OCI-LY7 (cell line): ENCODE results near the gene HINFP. TPM values are rescaled to one million over a fixed set of nuclear protein-coding genes. Genes with fewer than 3 reads are reported as not detected.
A peak's percentile ranks its signal among the peaks of the same experiment; 100 is the strongest.

Experiments
- BruUV-seq: library from RNA; stranded (reverse); fragments of 400-500 nt; replicated peaks from 2 replicates; lab custom pipeline; 2021; lab: Mats Ljungman, UMichigan
- CTCF ChIA-PET: fragments of 300-600 bp; sonication (Branson Sonifier 250); formaldehyde crosslinking; loops from one replicate; lab custom pipeline; 2022; ENCODE audit warnings: antibody characterized with exemption; ENCODE audit not compliant: unreplicated experiment; lab: Charles Lee
- POLR2A ChIA-PET: fragments of 300-600 bp; sonication (Branson Sonifier 250); formaldehyde crosslinking; loops from one replicate; lab custom pipeline; 2022; ENCODE audit warnings: antibody characterized with exemption; lab: Charles Lee
- DNase-seq: peaks from one replicate; pipeline ENCODE4 v3.0.0-alpha.2; 2015; ENCODE audit warnings: low spot score
- H2AFZ ChIP-seq: fragments of 200-600 bp; sonication (generic), shearing (Covaris generic); 2 replicates; pipeline ENCODE4 v1.6.1; 2014; ENCODE audit warnings: mild to moderate bottlenecking, antibody characterized with exemption, low read length, moderate library complexity
- H3K27ac ChIP-seq: fragments of 200-600 bp; sonication (generic); 2 replicates; pipeline ENCODE4 v1.5.1; 2014; ENCODE audit warnings: mixed run types, low read depth, mild to moderate bottlenecking, moderate library complexity, low read length, inconsistent platforms; ENCODE audit not compliant: poor library complexity, severe bottlenecking
- H3K36me3 ChIP-seq: fragments of 200-600 bp; sonication (generic); 2 replicates; pipeline ENCODE4 v1.6.1; 2014; ENCODE audit warnings: mild to moderate bottlenecking, antibody characterized with exemption, low read length, moderate library complexity, mixed read lengths; ENCODE audit not compliant: insufficient read depth
- H3K4me1 ChIP-seq: fragments of 200-600 bp; sonication (generic); 2 replicates; pipeline ENCODE4 v1.5.1; 2014; ENCODE audit warnings: mild to moderate bottlenecking, low read length; ENCODE audit not compliant: insufficient read depth, poor library complexity, severe bottlenecking
- H3K4me2 ChIP-seq: fragments of 200-600 bp; sonication (generic); 2 replicates; pipeline ENCODE4 v1.6.1; 2014; ENCODE audit warnings: mild to moderate bottlenecking, low read length
- H3K4me3 ChIP-seq: fragments of 200-600 bp; sonication (generic); 2 replicates; pipeline ENCODE4 v1.5.1; 2014; ENCODE audit warnings: mild to moderate bottlenecking, low read depth, low read length; ENCODE audit not compliant: poor library complexity, severe bottlenecking
- H3K79me2 ChIP-seq: fragments of 200-600 bp; sonication (generic); 2 replicates; pipeline ENCODE4 v1.6.1; 2016; ENCODE audit warnings: low read depth, mild to moderate bottlenecking, low read length, moderate library complexity, mixed read lengths; ENCODE audit not compliant: insufficient read depth
- H3K9me2 ChIP-seq: fragments of 200-600 bp; sonication (generic); 2 replicates; pipeline ENCODE4 v1.6.1; 2016; ENCODE audit warnings: mild to moderate bottlenecking, low read length, mixed read lengths; ENCODE audit not compliant: insufficient read depth
- H3K9me3 ChIP-seq: fragments of 200-600 bp; sonication (generic); 2 replicates; pipeline ENCODE4 v1.6.1; 2014; ENCODE audit warnings: mild to moderate bottlenecking, mixed run types, low read length, mixed read lengths
- H4K20me1 ChIP-seq: fragments of 200-600 bp; sonication (generic); 2 replicates; pipeline ENCODE4 v1.6.1; 2014; ENCODE audit warnings: mild to moderate bottlenecking, antibody characterized with exemption, low read length, moderate library complexity, mixed read lengths; ENCODE audit not compliant: insufficient read depth
- EZH2phosphoT487 ChIP-seq: fragments of 200-600 bp; sonication (generic); IDR thresholded peaks from 2 replicates; pipeline ENCODE4 v1.6.1; 2018; ENCODE audit warnings: low read depth, borderline replicate concordance, mild to moderate bottlenecking, mixed run types, antibody characterized with exemption, low read length, moderate library complexity, mixed read lengths
- intact Hi-C: fragments of 100-400 bp; cut with micrococcal nuclease; formaldehyde crosslinking; loops from one replicate; pipeline ENCODE4 v1.10.0; 2022; ENCODE audit not compliant: unreplicated experiment
- total RNA-seq, 2 experiments: library from RNA; depleted of rRNA in 1 of 2; stranded (reverse); fragments of >200 nt in 1 of 2; shearing (Covaris generic) in 1 of 2; gene quantifications; 2 replicates each; pipeline ENCODE4 v1.2.3, GENCODE V29; 2014 to 2022
- TF ChIP-seq, protein P1 (sequence below): fragments of 200-600 bp; sonication (generic); conservative IDR thresholded peaks from 2 replicates; pipeline ENCODE4 v1.5.1; 2014; ENCODE audit warnings: mild to moderate bottlenecking, antibody characterized with exemption, low read length, moderate library complexity, mixed read lengths

Gene HINFP
- total RNA-seq, 2 experiments from 2014 or later: 27.7 to 29.6 TPM

GRCh38 chr11:119084663-119085436, 36.5 kb upstream of the HINFP start, which contains the start of gene HMBS:
TSS of gene HMBS (plus strand) at chr11:119084881. CDS start at chr11:119085034, 153 bp downstream.
- DNase-seq: peak; percentile 95
- Histone ChIP-seq H4K20me1 (no peaks in the 10 kb centered on the region), H3K79me2 (peaks cover 12% of the 10 kb centered on the region; the same call in 1 of the 2 replicates), H3K4me3 (peak within 1 kb of the TSS; percentile 77), H3K9me3 (no peaks in the 10 kb centered on the region), H3K9me2 (no peaks in the 10 kb centered on the region), H3K27ac (peak within 1 kb of the TSS; percentile 66), H2AFZ (peak within 1 kb of the TSS; percentile 78), H3K4me2 (peak within 1 kb of the TSS; percentile 82), H3K4me1 (peaks cover 29% of the 10 kb centered on the region), H3K36me3 (peaks cover 27% of the 10 kb centered on the region)
- intact Hi-C loops: loop anchor here (1.0 kb wide), 1 partner anchor 18 kb away; the partner anchor contains the start of gene VPS11
- no TSS peak for BruUV-seq
- POLR2A ChIA-PET: interaction anchor here (0.5 to 4.5 kb wide), 20 partner anchors 11 to 326 kb away, joined by 3 to 39 read pairs (median 4); partner anchors contain the start of genes C2CD2L, DPAGT1 and VPS11
- CTCF ChIA-PET: interaction anchor here (0.6 kb wide), 2 partner anchors 9 to 300 kb away, joined by 3 read pairs; no protein-coding TSS in a partner anchor
- TF ChIP-seq, protein P1, sequence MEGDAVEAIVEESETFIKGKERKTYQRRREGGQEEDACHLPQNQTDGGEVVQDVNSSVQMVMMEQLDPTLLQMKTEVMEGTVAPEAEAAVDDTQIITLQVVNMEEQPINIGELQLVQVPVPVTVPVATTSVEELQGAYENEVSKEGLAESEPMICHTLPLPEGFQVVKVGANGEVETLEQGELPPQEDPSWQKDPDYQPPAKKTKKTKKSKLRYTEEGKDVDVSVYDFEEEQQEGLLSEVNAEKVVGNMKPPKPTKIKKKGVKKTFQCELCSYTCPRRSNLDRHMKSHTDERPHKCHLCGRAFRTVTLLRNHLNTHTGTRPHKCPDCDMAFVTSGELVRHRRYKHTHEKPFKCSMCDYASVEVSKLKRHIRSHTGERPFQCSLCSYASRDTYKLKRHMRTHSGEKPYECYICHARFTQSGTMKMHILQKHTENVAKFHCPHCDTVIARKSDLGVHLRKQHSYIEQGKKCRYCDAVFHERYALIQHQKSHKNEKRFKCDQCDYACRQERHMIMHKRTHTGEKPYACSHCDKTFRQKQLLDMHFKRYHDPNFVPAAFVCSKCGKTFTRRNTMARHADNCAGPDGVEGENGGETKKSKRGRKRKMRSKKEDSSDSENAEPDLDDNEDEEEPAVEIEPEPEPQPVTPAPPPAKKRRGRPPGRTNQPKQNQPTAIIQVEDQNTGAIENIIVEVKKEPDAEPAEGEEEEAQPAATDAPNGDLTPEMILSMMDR: no peak
- no peak for TF ChIP-seq EZH2phosphoT487

DNA sequence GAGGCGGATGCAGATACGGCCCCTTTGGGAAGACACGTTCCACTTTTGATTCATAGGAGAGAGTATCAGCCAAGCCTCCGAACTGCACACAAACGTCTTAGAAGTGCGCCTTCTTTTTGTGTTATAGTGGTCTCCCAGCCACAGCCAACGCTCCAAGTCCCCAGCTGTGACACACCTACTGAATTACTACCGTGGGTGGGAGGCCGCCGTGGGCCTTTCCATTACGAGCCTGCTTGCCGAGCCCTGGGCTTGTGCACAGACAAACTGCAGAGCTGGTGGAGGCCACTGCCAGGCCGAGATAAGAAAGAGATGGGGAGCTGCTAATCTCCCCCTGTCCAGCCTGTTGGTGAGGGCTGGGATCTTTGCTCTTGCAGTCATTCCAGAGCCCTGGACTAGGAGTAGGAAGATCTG, 35.9 kb upstream of the HINFP start:
- H3K27ac ChIP-seq: peak overlapping the region; percentile 66
- no peaks in the 10 kb centered on the region for H3K9me2 ChIP-seq
- H3K36me3 ChIP-seq: peaks cover 23% of the 10 kb centered on the region
- TSS peak; percentile 89 for BruUV-seq
- peaks cover 12% of the 10 kb centered on the region; the same call in 1 of the 2 replicates for H3K79me2 ChIP-seq
- H2AFZ ChIP-seq: peak overlapping the region; percentile 39; the same call in 1 of the 2 replicates
- no peaks in the 10 kb centered on the region for H3K9me3 ChIP-seq
- intact Hi-C loops: no loop called here
- no peak for TF ChIP-seq EZH2phosphoT487
- TF ChIP-seq, protein P1: no peak
- H3K4me1 ChIP-seq: peaks cover 34% of the 10 kb centered on the region
- ChIA-PET CTCF (interaction anchor here (0.6 kb wide), 1 partner anchor 300 kb away, joined by 3 read pairs; no protein-coding TSS in a partner anchor), POLR2A (interaction anchor here (0.5 to 4.5 kb wide), 16 partner anchors 10 to 142 kb away, joined by 3 to 39 read pairs (median 4); partner anchors contain the start of genes C2CD2L, DPAGT1 and VPS11)
- DNase-seq: no peak
- H4K20me1 ChIP-seq: no peaks in the 10 kb centered on the region
- peak overlapping the region; percentile 77 for H3K4me3 ChIP-seq
- peak overlapping the region; percentile 82 for H3K4me2 ChIP-seq
